ENCODE results near the gene FAM184A. TPM values are rescaled to one million over a fixed set of nuclear protein-coding genes. Genes with fewer than 3 reads are reported as not detected.

Gene FAM184A
- total and polyA plus RNA-seq, 9 of the 15 experiments (the other 6 are each of a cell fraction or from before 2014, with no cell fraction given), result 6.4 to 18.7 (median 13.1) TPM

GRCh38 chr6:119077643-119078375, 655 bp downstream of the FAM184A start:
- ChIA-PET POLR2A (interaction anchor here (0.6 to 1.3 kb wide), 9 partner anchors 10 to 831 kb away, joined by 3 to 6 read pairs (median 3); no protein-coding TSS in a partner anchor), CTCF (ENCODE audit: low intra/inter-chr PET ratio) (no interaction called here)
- H3K79me2 ChIP-seq (ENCODE audit: control insufficient read depth, insufficient read depth, low read length), result peaks cover 21% of the 10 kb centered on the region; the same call in 2 of the 3 replicates
- no peaks in the 10 kb centered on the region for H4K20me1 ChIP-seq (replicated peaks; ENCODE audit: control insufficient read depth, insufficient read depth, low read length)
- peak overlapping the region; percentile 93 for H3K4me2 ChIP-seq (ENCODE audit: insufficient read depth, low read length)
- FAIRE-seq (no peak), DNase-seq (ENCODE audit: extremely low read depth in 1 of 4, low spot score in 3 of 4) (peak; percentile 44 to 68 (median 49)), ATAC-seq (peak; percentile 68)
- peak overlapping the region; percentile 74 for H3K4me3 ChIP-seq
- no peaks in the 10 kb centered on the region for H3K9me1 ChIP-seq (ENCODE audit: control insufficient read depth, insufficient read depth, low read length)
- H2AFZ ChIP-seq (ENCODE audit: low read depth, low read length), result peak overlapping the region; percentile 92
- H3K27ac ChIP-seq (ENCODE audit: extremely low read depth, low read depth, low read length), result peak overlapping the region; percentile 79; the same call in 2 of the 3 replicates
- no TSS peak for BruUV-seq (replicated peaks)
- H3K9ac ChIP-seq (ENCODE audit: insufficient read depth in 1 of 2, low read depth in 2 of 2, low read length in 2 of 2), result peak overlapping the region; percentile 81 to 95
- H3K27me3 ChIP-seq (ENCODE audit: control insufficient read depth in 2 of 2, insufficient read depth in 2 of 2, low read length in 2 of 2), result no peaks in the 10 kb centered on the region
- H3K4me1 ChIP-seq (replicated peaks in 1 of 2; ENCODE audit: control insufficient read depth in 2 of 2, insufficient read depth in 2 of 2, low read length in 2 of 2), result peaks cover 13 to 15% of the 10 kb centered on the region in 2 experiments; a peak in 4 of 5 replicates
- H3K36me3 ChIP-seq (ENCODE audit: control insufficient read depth, insufficient read depth, low read length), result no peaks in the 10 kb centered on the region
- in situ Hi-C loops (cut with MboI), result no loop called here
- H3K9me3 ChIP-seq (replicated peaks; ENCODE audit: control insufficient read depth, insufficient read depth, low read depth, low read length), result peaks cover 3% of the 10 kb centered on the region; the same call in 1 of the 2 replicates
- WGBS (ENCODE audit: insufficient coverage, low coverage, missing lambda C conversion rate), result under 1% methylated on average over 30 of the region's 43 CpGs
- intact Hi-C loops (cut with micrococcal nuclease), result loop anchor here (2.0 to 5.0 kb wide), 3 partner anchors 39 to 186 kb away; partner anchors contain the start of gene ASF1A
- TF ChIP-seq ZNF146 (CRISPR knock-in tag; IDR thresholded peaks at IDR 0.05; ENCODE audit: unreplicated experiment), result peak; percentile 2
- TF ChIP-seq ZNF76 (CRISPR knock-in tag; IDR thresholded peaks at IDR 0.05; ENCODE audit: borderline replicate concordance), result no peak
- no peak for TF ChIP-seq RBFOX2 (IDR thresholded peaks at IDR 0.05; ENCODE audit: low read depth, low read length)
- no peak for TF ChIP-seq ZNF224 (CRISPR knock-in tag; IDR thresholded peaks at IDR 0.05)
- TF ChIP-seq FOXJ3 (CRISPR knock-in tag; IDR thresholded peaks at IDR 0.05), result no peak
- no peak for TF ChIP-seq SRSF9 (IDR thresholded peaks at IDR 0.05; ENCODE audit: borderline replicate concordance, low read depth, low read length)
- TF ChIP-seq SNIP1 (IDR thresholded peaks at IDR 0.05; ENCODE audit: low read depth), result no peak
- 0 out of 2 replicates have a peak, but pooled peaks have one; percentile 29 for TF ChIP-seq MYNN (IDR thresholded peaks at IDR 0.05)
- TF ChIP-seq MYNN (CRISPR knock-in tag; IDR thresholded peaks at IDR 0.05), result no peak
- TF ChIP-seq FOXK2 (conservative IDR thresholded peaks at IDR 0.05 in 1 of 2, IDR thresholded peaks at IDR 0.05 in 1 of 2; ENCODE audit: low read depth in 2 of 2), result peak in 1 of 2 experiments; percentile 40; a peak in 1 of 4 replicates
- TF ChIP-seq ARID1B (IDR thresholded peaks at IDR 0.05), result no peak; the same call in 1 of the 2 replicates
- TF ChIP-seq ZNF263 (CRISPR knock-in tag; IDR thresholded peaks at IDR 0.05; ENCODE audit: borderline replicate concordance), result peak; percentile 13; the same call in 1 of the 2 replicates
- TF ChIP-seq TGIF2 (CRISPR knock-in tag; IDR thresholded peaks at IDR 0.05), result no peak
- no peak for TF ChIP-seq PRDM10 (IDR thresholded peaks at IDR 0.05; ENCODE audit: partially characterized antibody)
- no peak for TF ChIP-seq HDGF (IDR thresholded peaks at IDR 0.05)
- TF ChIP-seq ZNF518B (CRISPR knock-in tag; IDR thresholded peaks at IDR 0.05), result no peak

All from K562 (cell line).